CD14-positive monocyte (primary cell): ENCODE data around the gene PCDHA1. TPM values are rescaled to one million over a fixed set of nuclear protein-coding genes. Genes with fewer than 3 reads are reported as not detected.

Experiments used
- DNase-seq, 3 donors: peaks; one replicate each; pipeline ENCODE4 v3.0.0-alpha.2; 2011 to 2022
- H2AFZ ChIP-seq: 2 replicates; pipeline ENCODE4 v1.6.0; 2012; ENCODE audit warnings: mild to moderate bottlenecking, low read depth, low read length, inconsistent platforms; ENCODE audit not compliant: insufficient read depth, poor library complexity, severe bottlenecking
- H3K27ac ChIP-seq, 2 donors: 1 replicate in 1 of 2; 2 replicates in 1 of 2; pipeline ENCODE4 v1.5.1; 2012 to 2013; ENCODE audit warnings: low read length in 2 of 2, control low read depth in 1 of 2, inconsistent platforms in 1 of 2, low read depth in 1 of 2, mild to moderate bottlenecking in 1 of 2
- H3K27me3 ChIP-seq, 2 donors: one replicate each; pipeline versions ENCODE4 v1.6.0 to v1.6.1; 2011 to 2013; ENCODE audit warnings: low read length in 2 of 2; ENCODE audit not compliant: control insufficient read depth in 2 of 2, insufficient read depth in 2 of 2
- H3K36me3 ChIP-seq, 2 donors: replicated peaks in 1 of 2; 1 replicate in 1 of 2; 2 replicates in 1 of 2; pipeline versions ENCODE4 v1.5.1 to v1.6.1; 2012 to 2013; ENCODE audit warnings: low read length in 2 of 2, control low read depth in 1 of 2, inconsistent platforms in 1 of 2, mild to moderate bottlenecking in 1 of 2; ENCODE audit not compliant: insufficient read depth in 2 of 2, control insufficient read depth in 1 of 2
- H3K4me1 ChIP-seq, 2 donors: 1 replicate in 1 of 2; 2 replicates in 1 of 2; pipeline versions ENCODE4 v1.5.1 to v1.6.1; 2012 to 2013; ENCODE audit warnings: low read length in 2 of 2, control low read depth in 1 of 2, inconsistent platforms in 1 of 2, mild to moderate bottlenecking in 1 of 2, moderate library complexity in 1 of 2; ENCODE audit not compliant: insufficient read depth in 2 of 2, control insufficient read depth in 1 of 2
- H3K4me2 ChIP-seq: replicated peaks from 2 replicates; pipeline ENCODE3; 2012; ENCODE audit warnings: low read length, moderate library complexity, mild to moderate bottlenecking; ENCODE audit not compliant: poor library complexity, severe bottlenecking; ENCODE audit errors: extremely low read depth
- H3K4me3 ChIP-seq, 3 experiments: fragments of 200-600 bp in 1 of 3; sonication (generic) in 1 of 3; replicated peaks in 1 of 3; 1 replicate in 2 of 3; 2 replicates in 1 of 3; pipeline ENCODE4 v1.5.1; 2011 to 2013; ENCODE audit warnings: low read length in 3 of 3, mild to moderate bottlenecking in 3 of 3, control low read depth in 2 of 3, low read depth in 2 of 3, inconsistent platforms in 1 of 3, moderate library complexity in 1 of 3
- H3K79me2 ChIP-seq: 2 replicates; pipeline ENCODE4 v1.6.0; 2012; ENCODE audit warnings: mild to moderate bottlenecking, control low read depth, inconsistent platforms, low read length, moderate library complexity; ENCODE audit not compliant: insufficient read depth
- H3K9ac ChIP-seq: 2 replicates; pipeline ENCODE4 v1.6.0; 2017; ENCODE audit warnings: low read length, mild to moderate bottlenecking; ENCODE audit not compliant: insufficient read depth, poor library complexity, severe bottlenecking
- H3K9me3 ChIP-seq, 2 donors: replicated peaks in 1 of 2; 1 replicate in 1 of 2; 2 replicates in 1 of 2; pipeline versions ENCODE4 v1.5.1 to v1.6.1; 2012 to 2013; ENCODE audit warnings: low read length in 2 of 2, control low read depth in 1 of 2; ENCODE audit not compliant: control insufficient read depth in 1 of 2, insufficient read depth in 1 of 2
- H4K20me1 ChIP-seq: 2 replicates; pipeline ENCODE4 v1.6.0; 2012; ENCODE audit warnings: mild to moderate bottlenecking, low read length, control low read depth, moderate library complexity; ENCODE audit not compliant: insufficient read depth
- H3K27ac Mint-ChIP-seq, 7 donors: one replicate each; pipeline ENCODE4 v1.8.0; 2020; ENCODE audit warnings: mild to moderate bottlenecking in 7 of 7, mixed read lengths in 7 of 7, moderate library complexity in 6 of 7, inconsistent platforms in 2 of 7
- H3K27me3 Mint-ChIP-seq, 3 donors: one replicate each; pipeline ENCODE4 v1.8.0; 2021 to 2022; ENCODE audit warnings: low read depth in 3 of 3, mild to moderate bottlenecking in 3 of 3, mixed read lengths in 3 of 3, moderate library complexity in 3 of 3, inconsistent platforms in 1 of 3
- H3K36me3 Mint-ChIP-seq, 2 donors: one replicate each; pipeline ENCODE4 v1.8.0; 2020; ENCODE audit warnings: mixed read lengths in 2 of 2, inconsistent platforms in 1 of 2, mild to moderate bottlenecking in 1 of 2
- H3K4me1 Mint-ChIP-seq: one replicate; pipeline ENCODE4 v1.8.0; 2020; ENCODE audit warnings: mild to moderate bottlenecking, mixed read lengths
- H3K4me3 Mint-ChIP-seq, 2 donors: one replicate each; pipeline ENCODE4 v1.8.0; 2020; ENCODE audit warnings: mild to moderate bottlenecking in 2 of 2, mixed read lengths in 2 of 2, moderate library complexity in 1 of 2
- H3K9me3 Mint-ChIP-seq, 7 donors: one replicate each; pipeline ENCODE4 v1.8.0; 2020 to 2022; ENCODE audit warnings: mixed read lengths in 7 of 7, mild to moderate bottlenecking in 6 of 7, moderate library complexity in 6 of 7, inconsistent platforms in 2 of 7
- CTCF ChIP-seq: fragments of 200-600 bp; IDR thresholded peaks from one replicate; pipeline ENCODE4 v1.8.0; 2022; ENCODE audit warnings: antibody characterized with exemption, mild to moderate bottlenecking
- WGBS: methylation state at CpG from one replicate; pipeline ENCODE4 v1.1.5; 2013; ENCODE audit warnings: missing lambda C conversion rate; ENCODE audit not compliant: insufficient coverage; 5-methylcytosine and 5-hydroxymethylcytosine counted together
- intact Hi-C, 2 donors: fragments of 100-400 bp; cut with micrococcal nuclease; formaldehyde crosslinking; loops; one replicate each; pipeline versions ENCODE4 v1.15.0 to v1.15.1; 2023
- polyA plus RNA-seq, 3 donors: library from polyadenylated mRNA; depleted of rRNA in 1 of 3; unstranded in 2 of 3; stranded (reverse) in 1 of 3; fragments of 300-500 nt in 2 of 3; fragments of >200 nt in 1 of 3; fragmentation: Illumina TruSeq in 2 of 3; gene quantifications; 1 replicate in 2 of 3; 2 replicates in 1 of 3; pipeline ENCODE4 v1.2.3, GENCODE V29; 2012 to 2021

PCDHA1 gene
- polyA plus RNA-seq, 3 donors = not detected

- no peak for TF ChIP-seq CTCF
- Histone ChIP-seq H3K27ac (no peak overlapping the region), H4K20me1 (no peaks in the 10 kb centered on the region), H3K9me3 (peaks cover 7 to 13% of the 10 kb centered on the region in 2 donors), H3K27me3 (no peaks in the 10 kb centered on the region), H3K4me2 (no peak overlapping the region), H3K79me2 (no peaks in the 10 kb centered on the region), H2AFZ (no peak overlapping the region), H3K9ac (no peak overlapping the region), H3K4me1 (no peaks in the 10 kb centered on the region), H3K4me3 (no peak overlapping the region), H3K36me3 (no peaks in the 10 kb centered on the region)
- H3K27ac Mint-ChIP-seq = no peak overlapping the region
- H3K9me3 Mint-ChIP-seq = peaks cover 0 to 1% (median 0%) of the 10 kb centered on the region in 7 donors
- no peaks in the 10 kb centered on the region for H3K36me3 Mint-ChIP-seq
- no peak for DNase-seq
- H3K4me3 Mint-ChIP-seq = no peak overlapping the region
- 100% methylated on average over 1 of the region's 3 CpGs for WGBS
- H3K4me1 Mint-ChIP-seq = no peaks in the 10 kb centered on the region
- intact Hi-C loops = no loop called here
- no peaks in the 10 kb centered on the region for H3K27me3 Mint-ChIP-seq
Observed at GRCh38 chr5:141039517-141039916, 253.6 kb downstream of the PCDHA1 start.

GRCh38 chr5:141040093-141040770 lies 254.3 kb downstream of the PCDHA1 start:
- Histone ChIP-seq H3K4me3 (no peak overlapping the region), H3K27ac (no peak overlapping the region), H3K9ac (no peak overlapping the region), H2AFZ (no peak overlapping the region), H3K27me3 (no peaks in the 10 kb centered on the region), H3K36me3 (no peaks in the 10 kb centered on the region), H3K4me2 (no peak overlapping the region), H4K20me1 (no peaks in the 10 kb centered on the region), H3K9me3 (peaks cover 7 to 13% of the 10 kb centered on the region in 2 donors), H3K79me2 (no peaks in the 10 kb centered on the region), H3K4me1 (no peaks in the 10 kb centered on the region)
- Mint-ChIP-seq H3K4me3 (no peak overlapping the region), H3K27ac (no peak overlapping the region), H3K9me3 (no peaks in the 10 kb centered on the region), H3K4me1 (no peaks in the 10 kb centered on the region), H3K36me3 (no peaks in the 10 kb centered on the region), H3K27me3 (no peaks in the 10 kb centered on the region)
- intact Hi-C loops = no loop called here
- WGBS = 9% methylated on average over 16 of the region's 24 CpGs
- DNase-seq = no peak
- TF ChIP-seq CTCF = no peak
